K562 (cell line): ENCODE measurements around the gene ADAMTS6. TPM values are rescaled to one million over a fixed set of nuclear protein-coding genes. Genes with fewer than 3 reads are reported as not detected.

Source experiments
- ATF7 ChIP-seq: fragments of 450-650 bp; IDR thresholded peaks from 2 replicates; pipeline ENCODE4 v1.7.1; 2014; ENCODE audit warnings: mild to moderate bottlenecking, moderate library complexity
- CEBPG ChIP-seq, 3 experiments: fragments of 200-800 bp in 1 of 3; sonication (Bioruptor generic) in 1 of 3; sonication (generic) in 1 of 3; formaldehyde crosslinking in 1 of 3; IDR thresholded peaks in 2 of 3; conservative IDR thresholded peaks in 1 of 3; 2 replicates each; pipeline versions ENCODE4 v1.6.1 to v1.8.0; 2016 to 2022; ENCODE audit warnings: missing compliant biosample characterization in 2 of 3, missing genetic modification characterization in 2 of 3, mild to moderate bottlenecking in 1 of 3, missing genetic modification reagents in 1 of 3
- HBP1 ChIP-seq: fragments of 450-650 bp; formaldehyde crosslinking; IDR thresholded peaks from 2 replicates; pipeline ENCODE4 v1.4.0; 2022; ENCODE audit warnings: missing genetic modification characterization
- HDAC3 ChIP-seq: fragments of 450-650 bp; IDR thresholded peaks from 2 replicates; pipeline ENCODE4 v1.6.1; 2018; ENCODE audit warnings: borderline replicate concordance, mild to moderate bottlenecking, moderate library complexity; ENCODE audit not compliant: partially characterized antibody
- ID3 ChIP-seq, 2 experiments: fragments of 250-450 bp in 1 of 2; fragments of 450-650 bp in 1 of 2; sonication (Bioruptor Pico) in 1 of 2; IDR thresholded peaks; 2 replicates each; pipeline versions ENCODE4 v1.6.1 to v1.8.0; 2016 to 2021; ENCODE audit warnings: mild to moderate bottlenecking in 2 of 2, moderate library complexity in 2 of 2, missing compliant biosample characterization in 1 of 2, missing genetic modification characterization in 1 of 2
- KLF16 ChIP-seq: IDR thresholded peaks from 2 replicates; pipeline ENCODE4 v1.6.1; 2016; ENCODE audit warnings: antibody characterized with exemption
- LEF1 ChIP-seq: fragments of 450-650 bp; IDR thresholded peaks from 2 replicates; pipeline ENCODE4 v1.6.1; 2016; ENCODE audit warnings: mild to moderate bottlenecking
- MAZ ChIP-seq, 2 experiments: fragments of 450-650 bp in 1 of 2; sonication (generic) in 1 of 2; formaldehyde crosslinking; IDR thresholded peaks in 1 of 2; conservative IDR thresholded peaks in 1 of 2; 2 replicates each; pipeline versions ENCODE4 v1.4.0 to v1.5.0; 2020; ENCODE audit warnings: mild to moderate bottlenecking in 1 of 2, missing genetic modification reagents in 1 of 2
- NR4A1 ChIP-seq, 2 experiments: fragments of 250-450 bp in 1 of 2; fragments of 450-650 bp in 1 of 2; sonication (Bioruptor Pico) in 1 of 2; IDR thresholded peaks; 2 replicates each; pipeline versions ENCODE4 v1.4.0 to v1.6.1; 2016 to 2020; ENCODE audit warnings: mild to moderate bottlenecking in 2 of 2, missing compliant biosample characterization in 1 of 2, missing genetic modification characterization in 1 of 2, moderate library complexity in 1 of 2
- POLR2AphosphoS5 ChIP-seq: IDR thresholded peaks from 2 replicates; pipeline ENCODE4 v1.6.1; 2011; ENCODE audit warnings: mild to moderate bottlenecking, low read depth, low read length, moderate library complexity; ENCODE audit not compliant: control insufficient read depth, insufficient read depth
- SMARCA4 ChIP-seq: fragments of 450-650 bp; IDR thresholded peaks from 2 replicates; pipeline ENCODE4 v1.6.1; 2016
- TRIM24 ChIP-seq, 2 experiments: fragments of 450-650 bp; IDR thresholded peaks; 2 replicates each; pipeline ENCODE4 v1.6.1; 2016
- ZNF143 ChIP-seq: sonication (generic); formaldehyde crosslinking; IDR thresholded peaks from 2 replicates; pipeline ENCODE4 v1.9.0; 2022; ENCODE audit warnings: mild to moderate bottlenecking, missing genetic modification reagents
- polyA plus RNA-seq, 8 experiments: library from polyadenylated mRNA; depleted of rRNA in 4 of 8; stranded (reverse) in 5 of 8; unstranded in 3 of 8; fragments of >200 nt; fragmentation: Nextera tagmentation in 2 of 8; fragmentation: Illumina TruSeq in 1 of 8; extraction: Ambion mirVana in 2 of 8; extraction: Trizol in 1 of 8; gene quantifications; 2 replicates each; pipeline versions ENCODE4 v1.2.1 to v1.2.3, GENCODE V29; 2011 to 2014; ENCODE audit warnings: inconsistent platforms in 1 of 8, missing spikeins in 1 of 8
- total RNA-seq, 7 experiments: library from RNA; depleted of rRNA in 6 of 7; stranded (reverse); fragments of >200 nt in 6 of 7; fragmentation: Illumina TruSeq in 2 of 7; extraction: Trizol in 2 of 7; gene quantifications; 2 replicates each; pipeline versions ENCODE4 v1.2.1 to v1.2.3, GENCODE V29; 2011 to 2021; ENCODE audit warnings: low replicate concordance in 1 of 7
- TF ChIP-seq, protein P1 (sequence below): fragments of 450-650 bp; formaldehyde crosslinking; conservative IDR thresholded peaks from 2 replicates; pipeline ENCODE4 v1.4.0; 2022; ENCODE audit warnings: mild to moderate bottlenecking, missing genetic modification characterization
- TF ChIP-seq, protein P2 (sequence below): fragments of 450-650 bp; formaldehyde crosslinking; IDR thresholded peaks from 2 replicates; pipeline ENCODE4 v1.4.0; 2020; ENCODE audit warnings: mild to moderate bottlenecking

ADAMTS6 gene
- total and polyA plus RNA-seq, 9 of the 15 experiments (the other 6 are each of a cell fraction or from before 2014, with no cell fraction given), result 0.57 to 5.3 (median 1.5) TPM

- TF ChIP-seq ID3 (CRISPR knock-in tag; IDR thresholded peaks at IDR 0.05), result no peak
- no peak for TF ChIP-seq ID3 (tag; IDR thresholded peaks at IDR 0.05)
- TF ChIP-seq ZNF143 (CRISPR knock-in tag), result no peak
- TF ChIP-seq KLF16, result 0 out of 2 replicates have a peak, but pooled peaks have one; percentile 22
- peak; percentile 28 for TF ChIP-seq HDAC3
- TF ChIP-seq, protein P1, sequence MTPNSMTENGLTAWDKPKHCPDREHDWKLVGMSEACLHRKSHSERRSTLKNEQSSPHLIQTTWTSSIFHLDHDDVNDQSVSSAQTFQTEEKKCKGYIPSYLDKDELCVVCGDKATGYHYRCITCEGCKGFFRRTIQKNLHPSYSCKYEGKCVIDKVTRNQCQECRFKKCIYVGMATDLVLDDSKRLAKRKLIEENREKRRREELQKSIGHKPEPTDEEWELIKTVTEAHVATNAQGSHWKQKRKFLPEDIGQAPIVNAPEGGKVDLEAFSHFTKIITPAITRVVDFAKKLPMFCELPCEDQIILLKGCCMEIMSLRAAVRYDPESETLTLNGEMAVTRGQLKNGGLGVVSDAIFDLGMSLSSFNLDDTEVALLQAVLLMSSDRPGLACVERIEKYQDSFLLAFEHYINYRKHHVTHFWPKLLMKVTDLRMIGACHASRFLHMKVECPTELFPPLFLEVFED, result 0 out of 2 replicates have a peak, but pooled peaks have one; percentile 23
- TF ChIP-seq, protein P2, sequence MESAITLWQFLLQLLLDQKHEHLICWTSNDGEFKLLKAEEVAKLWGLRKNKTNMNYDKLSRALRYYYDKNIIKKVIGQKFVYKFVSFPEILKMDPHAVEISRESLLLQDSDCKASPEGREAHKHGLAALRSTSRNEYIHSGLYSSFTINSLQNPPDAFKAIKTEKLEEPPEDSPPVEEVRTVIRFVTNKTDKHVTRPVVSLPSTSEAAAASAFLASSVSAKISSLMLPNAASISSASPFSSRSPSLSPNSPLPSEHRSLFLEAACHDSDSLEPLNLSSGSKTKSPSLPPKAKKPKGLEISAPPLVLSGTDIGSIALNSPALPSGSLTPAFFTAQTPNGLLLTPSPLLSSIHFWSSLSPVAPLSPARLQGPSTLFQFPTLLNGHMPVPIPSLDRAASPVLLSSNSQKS, result no peak
- no peak for TF ChIP-seq NR4A1 (CRISPR knock-in tag; IDR thresholded peaks at IDR 0.05)
- no peak for TF ChIP-seq NR4A1 (tag; IDR thresholded peaks at IDR 0.05)
- TF ChIP-seq MAZ (CRISPR knock-in tag; conservative IDR thresholded peaks at IDR 0.05 in 1 of 2, IDR thresholded peaks at IDR 0.05 in 1 of 2), result 0 out of 4 replicates have a peak, but pooled peaks have one; percentile 20 to 23
- no peak for TF ChIP-seq CEBPG (CRISPR knock-in tag; IDR thresholded peaks at IDR 0.05)
- no peak for TF ChIP-seq CEBPG (tag; conservative IDR thresholded peaks at IDR 0.05 in 1 of 2, IDR thresholded peaks at IDR 0.05 in 1 of 2)
- TF ChIP-seq HBP1 (CRISPR knock-in tag), result 0 out of 2 replicates have a peak, but pooled peaks have one; percentile 13
- 0 out of 2 replicates have a peak, but pooled peaks have one; percentile 36 for TF ChIP-seq SMARCA4
- TF ChIP-seq POLR2AphosphoS5, result peak; percentile 34; the same call in 1 of the 2 replicates
- peak; percentile 43 to 46; a peak in 2 of 4 replicates for TF ChIP-seq TRIM24 (IDR thresholded peaks at IDR 0.05)
- TF ChIP-seq ATF7, result 0 out of 2 replicates have a peak, but pooled peaks have one; percentile 20
- TF ChIP-seq LEF1, result no peak
- TF ChIP-seq, all 486 proteins: peak for 35
Measured at GRCh38 chr5:65100911-65101631, 380.6 kb downstream of the ADAMTS6 start (continued).
